PC-9 (cell line): Measurements from ENCODE around the gene CIAO2B.

Experiments used
- EZH2 ChIP-seq: fragments of 200-600 bp; sonication (generic); IDR thresholded peaks from 2 replicates; pipeline ENCODE4 v1.8.0; 2017; ENCODE audit warnings: antibody characterized with exemption, low read depth
- TF ChIP-seq, protein P1 (sequence below): fragments of 200-600 bp; sonication (generic); conservative IDR thresholded peaks from 2 replicates; pipeline ENCODE4 v1.6.1; 2017; ENCODE audit warnings: mixed run types, antibody characterized with exemption, mild to moderate bottlenecking, moderate library complexity

- TF ChIP-seq EZH2 = no peak
- TF ChIP-seq, protein P1, sequence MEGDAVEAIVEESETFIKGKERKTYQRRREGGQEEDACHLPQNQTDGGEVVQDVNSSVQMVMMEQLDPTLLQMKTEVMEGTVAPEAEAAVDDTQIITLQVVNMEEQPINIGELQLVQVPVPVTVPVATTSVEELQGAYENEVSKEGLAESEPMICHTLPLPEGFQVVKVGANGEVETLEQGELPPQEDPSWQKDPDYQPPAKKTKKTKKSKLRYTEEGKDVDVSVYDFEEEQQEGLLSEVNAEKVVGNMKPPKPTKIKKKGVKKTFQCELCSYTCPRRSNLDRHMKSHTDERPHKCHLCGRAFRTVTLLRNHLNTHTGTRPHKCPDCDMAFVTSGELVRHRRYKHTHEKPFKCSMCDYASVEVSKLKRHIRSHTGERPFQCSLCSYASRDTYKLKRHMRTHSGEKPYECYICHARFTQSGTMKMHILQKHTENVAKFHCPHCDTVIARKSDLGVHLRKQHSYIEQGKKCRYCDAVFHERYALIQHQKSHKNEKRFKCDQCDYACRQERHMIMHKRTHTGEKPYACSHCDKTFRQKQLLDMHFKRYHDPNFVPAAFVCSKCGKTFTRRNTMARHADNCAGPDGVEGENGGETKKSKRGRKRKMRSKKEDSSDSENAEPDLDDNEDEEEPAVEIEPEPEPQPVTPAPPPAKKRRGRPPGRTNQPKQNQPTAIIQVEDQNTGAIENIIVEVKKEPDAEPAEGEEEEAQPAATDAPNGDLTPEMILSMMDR = no peak
Observed at GRCh38 chr16:66910175-66910940, 23.8 kb downstream of the CIAO2B start.
